ENCODE measurements around the gene DRC7. TPM values are rescaled to one million over a fixed set of nuclear protein-coding genes. Genes with fewer than 3 reads are reported as not detected.

Gene DRC7
- total and polyA plus RNA-seq, 8 donors, result not detected

GRCh38 chr16:57646388-57647039 lies 48.1 kb upstream of the DRC7 start:
- H3K9me3 ChIP-seq, result no peaks in the 10 kb centered on the region
- H3K27ac ChIP-seq, result peak overlapping the region; percentile 34 to 77 (median 71)
- WGBS, 5 donors, result 57 to 63% (median 59%) methylated on average over 9 to 14 of the region's 14 CpGs
- H3K4me3 ChIP-seq, result no peak overlapping the region
- peaks cover 0 to 35% (median 0%) of the 10 kb centered on the region in 3 donors for H3K27me3 ChIP-seq
- peaks cover 12 to 31% (median 21%) of the 10 kb centered on the region in 4 donors for H3K36me3 ChIP-seq
- intact Hi-C loops (cut with DNase I; ENCODE audit: low total_unique reads), result loop anchor here (5.0 kb wide), 1 partner anchor 54 kb away; no protein-coding TSS in a partner anchor
- peaks cover 13 to 64% (median 39%) of the 10 kb centered on the region in 4 donors for H3K4me1 ChIP-seq
- DNase-seq, result no peak
- TF ChIP-seq, protein P1, sequence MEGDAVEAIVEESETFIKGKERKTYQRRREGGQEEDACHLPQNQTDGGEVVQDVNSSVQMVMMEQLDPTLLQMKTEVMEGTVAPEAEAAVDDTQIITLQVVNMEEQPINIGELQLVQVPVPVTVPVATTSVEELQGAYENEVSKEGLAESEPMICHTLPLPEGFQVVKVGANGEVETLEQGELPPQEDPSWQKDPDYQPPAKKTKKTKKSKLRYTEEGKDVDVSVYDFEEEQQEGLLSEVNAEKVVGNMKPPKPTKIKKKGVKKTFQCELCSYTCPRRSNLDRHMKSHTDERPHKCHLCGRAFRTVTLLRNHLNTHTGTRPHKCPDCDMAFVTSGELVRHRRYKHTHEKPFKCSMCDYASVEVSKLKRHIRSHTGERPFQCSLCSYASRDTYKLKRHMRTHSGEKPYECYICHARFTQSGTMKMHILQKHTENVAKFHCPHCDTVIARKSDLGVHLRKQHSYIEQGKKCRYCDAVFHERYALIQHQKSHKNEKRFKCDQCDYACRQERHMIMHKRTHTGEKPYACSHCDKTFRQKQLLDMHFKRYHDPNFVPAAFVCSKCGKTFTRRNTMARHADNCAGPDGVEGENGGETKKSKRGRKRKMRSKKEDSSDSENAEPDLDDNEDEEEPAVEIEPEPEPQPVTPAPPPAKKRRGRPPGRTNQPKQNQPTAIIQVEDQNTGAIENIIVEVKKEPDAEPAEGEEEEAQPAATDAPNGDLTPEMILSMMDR (IDR thresholded peaks at IDR 0.05), result no peak
- TF ChIP-seq EP300 (IDR thresholded peaks at IDR 0.05) (no peak), POLR2AphosphoS5 (IDR thresholded peaks at IDR 0.05) (no peak), POLR2A (IDR thresholded peaks at IDR 0.05) (no peak)

DNA sequence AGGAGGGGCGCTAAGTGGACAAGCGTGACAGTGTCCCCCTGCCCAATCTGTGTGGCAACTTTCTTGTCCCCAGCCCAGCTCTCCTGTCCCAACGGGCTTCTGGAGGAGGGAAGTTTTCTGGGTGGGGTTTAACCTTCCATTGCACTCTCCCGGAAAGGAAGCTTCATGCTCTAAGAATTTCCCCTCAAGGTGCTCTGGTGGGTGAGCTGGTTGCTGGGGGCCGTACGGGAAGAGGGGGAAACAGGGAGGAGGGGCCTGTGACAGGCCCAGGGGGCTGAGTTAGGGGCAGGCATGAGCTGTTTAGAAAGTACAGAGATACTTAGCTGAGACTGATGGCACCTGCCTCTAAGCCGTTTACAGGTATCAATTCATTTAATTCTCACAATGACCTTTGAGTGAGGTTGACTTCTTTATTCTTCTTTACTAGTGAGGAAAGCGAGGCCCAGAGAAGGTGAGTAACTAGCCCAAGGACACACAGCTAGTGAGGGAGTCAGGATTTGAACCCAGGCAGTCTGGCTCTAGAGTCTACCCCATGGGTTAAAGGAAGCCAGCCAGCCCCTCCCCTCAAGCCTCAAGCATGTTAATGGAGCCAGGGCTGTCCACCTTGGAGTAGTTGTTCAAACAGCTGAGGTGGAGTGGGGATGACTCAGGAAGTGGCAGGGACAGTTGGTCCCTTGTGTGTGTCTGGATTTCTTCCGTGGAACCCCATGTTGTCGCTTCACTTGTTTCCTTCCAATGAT lies 47.3 kb upstream of the DRC7 start:
- no peak for DNase-seq
- TF ChIP-seq, protein P1 (IDR thresholded peaks at IDR 0.05), result no peak
- TF ChIP-seq POLR2A (IDR thresholded peaks at IDR 0.05) (no peak), POLR2AphosphoS5 (IDR thresholded peaks at IDR 0.05) (no peak), EP300 (IDR thresholded peaks at IDR 0.05) (no peak)
- Histone ChIP-seq H3K9me3 (no peaks in the 10 kb centered on the region), H3K36me3 (peaks cover 16 to 32% (median 24%) of the 10 kb centered on the region in 4 donors), H3K4me3 (no peak overlapping the region), H3K4me1 (peaks cover 13 to 61% (median 37%) of the 10 kb centered on the region in 4 donors), H3K27ac (peak overlapping the region; percentile 53 to 77 (median 71)), H3K27me3 (peaks cover 0 to 35% (median 0%) of the 10 kb centered on the region in 3 donors)
- intact Hi-C loops (cut with DNase I; ENCODE audit: low total_unique reads), result loop anchor here (5.0 kb wide), 1 partner anchor 55 kb away; no protein-coding TSS in a partner anchor
- 57 to 68% (median 59%) methylated on average over 10 of the region's 10 CpGs for WGBS, 5 donors

DNA sequence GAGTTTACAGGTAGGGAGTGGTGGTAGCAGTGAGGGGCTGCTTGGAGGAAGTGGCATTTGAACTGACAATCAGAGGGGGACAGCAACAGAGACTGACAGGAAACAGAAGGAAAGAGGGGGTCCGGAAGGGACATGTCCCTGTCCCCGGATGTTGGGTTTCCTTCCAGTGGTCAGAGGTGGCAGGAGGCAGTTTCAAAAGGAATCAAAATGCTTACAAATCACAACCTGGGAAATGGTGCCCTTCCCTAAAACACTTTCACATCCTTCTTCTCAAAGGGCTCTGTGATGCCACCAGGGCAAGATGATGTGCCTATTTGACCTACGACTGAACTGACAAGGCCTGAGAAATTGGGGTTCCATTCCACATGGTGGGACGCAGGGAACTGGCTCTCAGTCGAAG lies 46.5 kb upstream of the DRC7 start:
- DNase-seq, result no peak
- Histone ChIP-seq H3K4me1 (peaks cover 13 to 53% (median 30%) of the 10 kb centered on the region in 4 donors), H3K36me3 (peaks cover 16 to 40% (median 28%) of the 10 kb centered on the region in 4 donors), H3K9me3 (no peaks in the 10 kb centered on the region), H3K27me3 (peaks cover 0 to 35% (median 0%) of the 10 kb centered on the region in 3 donors), H3K4me3 (no peak overlapping the region), H3K27ac (peak overlapping the region; percentile 53 to 77 (median 71))
- 64 to 84% (median 71%) methylated on average over 5 of the region's 5 CpGs for WGBS, 5 donors
- intact Hi-C loops (cut with DNase I; ENCODE audit: low total_unique reads), result loop anchor here (5.0 kb wide), 1 partner anchor 56 kb away; no protein-coding TSS in a partner anchor
- TF ChIP-seq POLR2A (IDR thresholded peaks at IDR 0.05), result no peak
- TF ChIP-seq, protein P1 (IDR thresholded peaks at IDR 0.05), result no peak
- TF ChIP-seq EP300 (IDR thresholded peaks at IDR 0.05), result no peak
- TF ChIP-seq POLR2AphosphoS5 (IDR thresholded peaks at IDR 0.05), result no peak
